A549 (cell line): ENCODE data around the gene PSMA3. TPM values are rescaled to one million over a fixed set of nuclear protein-coding genes. Genes with fewer than 3 reads are reported as not detected.

ENCODE experiments used
- ATAC-seq, 2 experiments: fragments of 200-7000 bp in 1 of 2; fragments of >200 bp in 1 of 2; cut with Nextera tagmentation in 1 of 2; cut with Tn5 transposase in 1 of 2; 3 replicates each; pipeline versions ENCODE4 v1.8.0 to v1.9.1; 2018 to 2020; ENCODE audit warnings: mild to moderate bottlenecking in 1 of 2, moderate library complexity in 1 of 2
- CTCF ChIA-PET: fragments of 300-600 bp; sonication (Branson Sonifier 250); formaldehyde crosslinking; extraction: SDS; loops from one replicate; lab custom pipeline; 2021; ENCODE audit warnings: antibody characterized with exemption, inconsistent platforms; lab: Yijun Ruan, JAX
- POLR2A ChIA-PET: fragments of 350-600 bp; formaldehyde crosslinking; extraction: SDS; loops from one replicate; lab custom pipeline; 2021; ENCODE audit warnings: antibody characterized with exemption, inconsistent platforms; lab: Yijun Ruan, JAX
- DNase-seq, 2 experiments: peaks; one replicate each; pipeline versions ENCODE4 v3.0.0 to v3.0.0-alpha.2; 2011 to 2016; ENCODE audit warnings: low read depth in 1 of 2, low spot score in 1 of 2
- FAIRE-seq: peaks from 2 replicates; lab custom pipeline; 2011; peaks lifted over from hg19 to GRCh38; lab: Jason Lieb, UNC
- H3K27ac ChIP-seq, 2 experiments: fragments of >200 bp; sonication (Bioruptor Twin); formaldehyde crosslinking; 3 replicates each; pipeline ENCODE4 v1.5.1; 2016 to 2017
- H3K4me1 ChIP-seq: fragments of >200 bp; sonication (Bioruptor Twin); formaldehyde crosslinking; 3 replicates; pipeline ENCODE4 v1.6.1; 2016
- H3K4me2 ChIP-seq: fragments of >200 bp; sonication (Bioruptor Twin); formaldehyde crosslinking; 3 replicates; pipeline ENCODE4 v1.6.1; 2016
- H3K4me3 ChIP-seq: fragments of >200 bp; sonication (Bioruptor Twin); formaldehyde crosslinking; 3 replicates; pipeline ENCODE4 v1.5.1; 2016
- H3K9me3 ChIP-seq: fragments of >200 bp; sonication (Bioruptor Twin); formaldehyde crosslinking; 3 replicates; pipeline ENCODE4 v1.6.1; 2016
- ATOH8 ChIP-seq: fragments of 250-450 bp; sonication (Bioruptor Pico); IDR thresholded peaks from 2 replicates; pipeline ENCODE4 v1.5.0; 2020; ENCODE audit warnings: low read depth, mild to moderate bottlenecking, moderate library complexity
- BHLHE40 ChIP-seq: IDR thresholded peaks from 2 replicates; pipeline ENCODE4 v1.6.1; 2012; ENCODE audit warnings: low read depth, low read length, inconsistent platforms
- ELK1 ChIP-seq: fragments of 150-350 bp; IDR thresholded peaks from 2 replicates; pipeline ENCODE4 v1.6.1; 2014; ENCODE audit warnings: low read depth, mild to moderate bottlenecking, low read length
- EP300 ChIP-seq, 2 experiments: fragments of >200 bp; sonication (Bioruptor Twin); formaldehyde crosslinking; IDR thresholded peaks; 2 replicates in 1 of 2; 3 replicates in 1 of 2; pipeline ENCODE4 v1.6.1; 2016 to 2017
- FOSL2 ChIP-seq, 2 experiments: fragments of 450-650 bp in 1 of 2; fragments of >200 bp in 1 of 2; sonication (Bioruptor Twin) in 1 of 2; formaldehyde crosslinking; IDR thresholded peaks; 2 replicates each; pipeline versions ENCODE4 v1.5.0 to v1.6.1; 2016 to 2020; ENCODE audit warnings: mild to moderate bottlenecking in 1 of 2, moderate library complexity in 1 of 2
- HDAC2 ChIP-seq: fragments of 200-600 bp; sonication (generic); IDR thresholded peaks from 2 replicates; pipeline ENCODE4 v1.6.1; 2016
- HES2 ChIP-seq: fragments of >200 bp; sonication (Bioruptor Twin); formaldehyde crosslinking; IDR thresholded peaks from 2 replicates; pipeline ENCODE4 v1.6.1; 2016
- HEYL ChIP-seq: fragments of 250-450 bp; sonication (Bioruptor Pico); IDR thresholded peaks from 2 replicates; pipeline ENCODE4 v1.8.0; 2021; ENCODE audit warnings: mild to moderate bottlenecking, moderate library complexity
- HMGXB4 ChIP-seq: fragments of 250-450 bp; sonication (Bioruptor Pico); IDR thresholded peaks from 2 replicates; pipeline ENCODE4 v1.5.0; 2021; ENCODE audit warnings: mild to moderate bottlenecking, moderate library complexity, borderline replicate concordance
- HOXB13 ChIP-seq: fragments of 250-450 bp; sonication (Bioruptor Pico); IDR thresholded peaks from 2 replicates; pipeline ENCODE4 v1.5.0; 2020; ENCODE audit warnings: low read depth, mild to moderate bottlenecking, moderate library complexity
- HOXB5 ChIP-seq: fragments of 250-450 bp; sonication (Bioruptor Pico); IDR thresholded peaks from 2 replicates; pipeline ENCODE4 v1.5.0; 2020; ENCODE audit warnings: mild to moderate bottlenecking, moderate library complexity
- KDM1A ChIP-seq: fragments of 200-600 bp; sonication (generic); IDR thresholded peaks from 2 replicates; pipeline ENCODE4 v1.6.1; 2016; ENCODE audit warnings: low read depth, mild to moderate bottlenecking
- KDM5A ChIP-seq: fragments of 200-600 bp; sonication (generic); IDR thresholded peaks from 2 replicates; pipeline ENCODE4 v1.6.1; 2016; ENCODE audit warnings: antibody characterized with exemption, mild to moderate bottlenecking
- MAFK ChIP-seq: fragments of 450-650 bp; IDR thresholded peaks from 2 replicates; pipeline ENCODE4 v1.6.1; 2014; ENCODE audit not compliant: partially characterized antibody
- MYC ChIP-seq: IDR thresholded peaks from 2 replicates; pipeline ENCODE4 v1.6.1; 2012; ENCODE audit warnings: mild to moderate bottlenecking, inconsistent platforms, low read length, improper control_type of control experiment, borderline replicate concordance
- NFE2L2 ChIP-seq: fragments of 150-350 bp; conservative IDR thresholded peaks from 2 replicates; pipeline ENCODE4 v1.6.1; 2014; ENCODE audit warnings: low read length
- NPAS2 ChIP-seq: fragments of 250-450 bp; sonication (Bioruptor Pico); IDR thresholded peaks from 2 replicates; pipeline ENCODE4 v1.8.0; 2022; ENCODE audit warnings: mild to moderate bottlenecking, moderate library complexity, borderline replicate concordance
- PBX3 ChIP-seq: IDR thresholded peaks from 2 replicates; pipeline ENCODE4 v1.6.1; 2012
- POLR2A ChIP-seq: IDR thresholded peaks from 2 replicates; pipeline ENCODE4 v1.6.1; 2012; ENCODE audit warnings: mild to moderate bottlenecking, low read length
- RAD21 ChIP-seq, 2 experiments: fragments of >200 bp in 1 of 2; sonication (Bioruptor Twin) in 1 of 2; formaldehyde crosslinking in 1 of 2; IDR thresholded peaks in 1 of 2; conservative IDR thresholded peaks in 1 of 2; 2 replicates in 1 of 2; 3 replicates in 1 of 2; pipeline ENCODE4 v1.6.1; 2012 to 2018; ENCODE audit warnings: inconsistent platforms in 1 of 2
- RCOR1 ChIP-seq: fragments of 150-350 bp; IDR thresholded peaks from 2 replicates; pipeline ENCODE4 v1.6.1; 2014; ENCODE audit warnings: antibody characterized with exemption, low read length, low read depth
- TFCP2L1 ChIP-seq: fragments of 250-450 bp; sonication (Bioruptor Pico); IDR thresholded peaks from 2 replicates; pipeline ENCODE4 v1.5.0; 2021; ENCODE audit warnings: mild to moderate bottlenecking
- ZFP36 ChIP-seq: fragments of 450-650 bp; IDR thresholded peaks from 2 replicates; pipeline ENCODE4 v1.6.1; 2014; ENCODE audit warnings: borderline replicate concordance; ENCODE audit not compliant: partially characterized antibody
- WGBS: methylation state at CpG from one replicate; pipeline ENCODE4 v1.1.6; 2017; ENCODE audit errors: missing lambda C conversion rate; 5-methylcytosine and 5-hydroxymethylcytosine counted together
- polyA plus RNA-seq, 4 experiments: library from polyadenylated mRNA; depleted of rRNA in 3 of 4; stranded (reverse); fragments of >200 nt; fragmentation: RNase III in 1 of 4; extraction: RNeasy Plus Mini Kit Qiagen cat#74134 plus additional on column Dnase treatment in 1 of 4; gene quantifications; 2 replicates in 3 of 4; 3 replicates in 1 of 4; pipeline ENCODE4 v1.2.3, GENCODE V29; 2011 to 2017
- TF ChIP-seq, protein P1 (sequence below): fragments of >200 bp; sonication (Bioruptor Twin); formaldehyde crosslinking; IDR thresholded peaks from 3 replicates; pipeline ENCODE4 v1.5.1; 2016

PSMA3 gene
- polyA plus RNA-seq, 2 of the 4 experiments (the other 2 are of a cell fraction), result 260 to 410 TPM

GRCh38 chr14:58200846-58201245 is 43.8 kb upstream of the PSMA3 start (continued):
- TF ChIP-seq ELK1, result no peak

GRCh38 chr14:58213176-58213575 is 31.5 kb upstream of the PSMA3 start:
- H3K4me1 ChIP-seq, result peaks cover 8% of the 10 kb centered on the region; the same call in 2 of the 3 replicates
- ATAC-seq (no peak), FAIRE-seq (no peak), DNase-seq (no peak)
- H3K4me3 ChIP-seq, result no peak overlapping the region
- H3K9me3 ChIP-seq, result no peaks in the 10 kb centered on the region
- no peak overlapping the region for H3K27ac ChIP-seq
- ChIA-PET CTCF (interaction anchor here (1.0 to 1.1 kb wide), 2 partner anchors 9 to 183 kb away, joined by 3 read pairs; partner anchors contain the start of gene TOMM20L), POLR2A (no interaction called here)
- TF ChIP-seq MYC (no peak), NFE2L2 (no peak), ZFP36 (no peak), FOSL2 (IDR thresholded peaks at IDR 0.05) (no peak), FOSL2 (CRISPR knock-in tag; IDR thresholded peaks at IDR 0.05) (no peak), RAD21 (conservative IDR thresholded peaks at IDR 0.05 in 1 of 2, IDR thresholded peaks at IDR 0.05 in 1 of 2) (no peak), BHLHE40 (no peak), RCOR1 (no peak)
- H3K4me2 ChIP-seq, result no peak overlapping the region

GRCh38 chr14:58215191-58215914 is 29.3 kb upstream of the PSMA3 start:
- ATAC-seq (no peak), DNase-seq (no peak), FAIRE-seq (no peak)
- TF ChIP-seq MAFK (no peak), KDM1A (no peak), RAD21 (conservative IDR thresholded peaks at IDR 0.05 in 1 of 2, IDR thresholded peaks at IDR 0.05 in 1 of 2) (no peak), HES2 (no peak), HEYL (CRISPR knock-in tag) (no peak), TFCP2L1 (CRISPR knock-in tag) (no peak), KDM5A (no peak), NPAS2 (CRISPR knock-in tag) (no peak), PBX3 (no peak), ZFP36 (no peak), HOXB13 (CRISPR knock-in tag) (no peak), HOXB5 (CRISPR knock-in tag) (no peak), EP300 (IDR thresholded peaks at IDR 0.05) (no peak), HDAC2 (no peak), HMGXB4 (CRISPR knock-in tag) (no peak), ATOH8 (CRISPR knock-in tag) (no peak), MYC (no peak), POLR2A (no peak)
- TF ChIP-seq, protein P1, sequence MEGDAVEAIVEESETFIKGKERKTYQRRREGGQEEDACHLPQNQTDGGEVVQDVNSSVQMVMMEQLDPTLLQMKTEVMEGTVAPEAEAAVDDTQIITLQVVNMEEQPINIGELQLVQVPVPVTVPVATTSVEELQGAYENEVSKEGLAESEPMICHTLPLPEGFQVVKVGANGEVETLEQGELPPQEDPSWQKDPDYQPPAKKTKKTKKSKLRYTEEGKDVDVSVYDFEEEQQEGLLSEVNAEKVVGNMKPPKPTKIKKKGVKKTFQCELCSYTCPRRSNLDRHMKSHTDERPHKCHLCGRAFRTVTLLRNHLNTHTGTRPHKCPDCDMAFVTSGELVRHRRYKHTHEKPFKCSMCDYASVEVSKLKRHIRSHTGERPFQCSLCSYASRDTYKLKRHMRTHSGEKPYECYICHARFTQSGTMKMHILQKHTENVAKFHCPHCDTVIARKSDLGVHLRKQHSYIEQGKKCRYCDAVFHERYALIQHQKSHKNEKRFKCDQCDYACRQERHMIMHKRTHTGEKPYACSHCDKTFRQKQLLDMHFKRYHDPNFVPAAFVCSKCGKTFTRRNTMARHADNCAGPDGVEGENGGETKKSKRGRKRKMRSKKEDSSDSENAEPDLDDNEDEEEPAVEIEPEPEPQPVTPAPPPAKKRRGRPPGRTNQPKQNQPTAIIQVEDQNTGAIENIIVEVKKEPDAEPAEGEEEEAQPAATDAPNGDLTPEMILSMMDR, result no peak
- Histone ChIP-seq H3K9me3 (no peaks in the 10 kb centered on the region), H3K4me3 (no peak overlapping the region), H3K27ac (no peak overlapping the region), H3K4me2 (no peak overlapping the region), H3K4me1 (peaks cover 8% of the 10 kb centered on the region; the same call in 2 of the 3 replicates)
- POLR2A ChIA-PET, result no interaction called here
- 92% methylated on average over 2 of the region's 2 CpGs for WGBS
- CTCF ChIA-PET, result no interaction called here
